ENCODE results near the gene INTS4.

- TF ChIP-seq, protein P1, sequence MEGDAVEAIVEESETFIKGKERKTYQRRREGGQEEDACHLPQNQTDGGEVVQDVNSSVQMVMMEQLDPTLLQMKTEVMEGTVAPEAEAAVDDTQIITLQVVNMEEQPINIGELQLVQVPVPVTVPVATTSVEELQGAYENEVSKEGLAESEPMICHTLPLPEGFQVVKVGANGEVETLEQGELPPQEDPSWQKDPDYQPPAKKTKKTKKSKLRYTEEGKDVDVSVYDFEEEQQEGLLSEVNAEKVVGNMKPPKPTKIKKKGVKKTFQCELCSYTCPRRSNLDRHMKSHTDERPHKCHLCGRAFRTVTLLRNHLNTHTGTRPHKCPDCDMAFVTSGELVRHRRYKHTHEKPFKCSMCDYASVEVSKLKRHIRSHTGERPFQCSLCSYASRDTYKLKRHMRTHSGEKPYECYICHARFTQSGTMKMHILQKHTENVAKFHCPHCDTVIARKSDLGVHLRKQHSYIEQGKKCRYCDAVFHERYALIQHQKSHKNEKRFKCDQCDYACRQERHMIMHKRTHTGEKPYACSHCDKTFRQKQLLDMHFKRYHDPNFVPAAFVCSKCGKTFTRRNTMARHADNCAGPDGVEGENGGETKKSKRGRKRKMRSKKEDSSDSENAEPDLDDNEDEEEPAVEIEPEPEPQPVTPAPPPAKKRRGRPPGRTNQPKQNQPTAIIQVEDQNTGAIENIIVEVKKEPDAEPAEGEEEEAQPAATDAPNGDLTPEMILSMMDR (IDR thresholded peaks at IDR 0.05): no peak
- TF ChIP-seq POLR2A (IDR thresholded peaks at IDR 0.05): no peak
- no peak for TF ChIP-seq POLR2AphosphoS5 (IDR thresholded peaks at IDR 0.05)
These were observed 26.1 kb downstream of the INTS4 start for GRCh38 chr11:77968337-77968736.
